Endothelial cell (in vitro differentiated cells): Measurements from ENCODE around the gene KYNU. TPM values are rescaled to one million over a fixed set of nuclear protein-coding genes. Genes with fewer than 3 reads are reported as not detected.
A peak's percentile ranks its signal among the peaks of the same experiment; 100 is the strongest.

Experiments used
- DNase-seq: peaks from one replicate; pipeline ENCODE4 v3.0.0; 2021; ENCODE audit warnings: low spot score
- H3K27ac Mint-ChIP-seq: one replicate; pipeline ENCODE4 v1.8.0; 2021; ENCODE audit warnings: mixed read lengths, inconsistent platforms; ENCODE audit not compliant: unreplicated experiment
- H3K27me3 Mint-ChIP-seq: one replicate; pipeline ENCODE4 v1.8.0; 2021; ENCODE audit warnings: mild to moderate bottlenecking, moderate library complexity, mixed read lengths, inconsistent platforms; ENCODE audit not compliant: unreplicated experiment
- H3K36me3 Mint-ChIP-seq: one replicate; pipeline ENCODE4 v1.8.0; 2021; ENCODE audit warnings: mild to moderate bottlenecking, low read depth, mixed read lengths, inconsistent platforms; ENCODE audit not compliant: unreplicated experiment
- H3K4me1 Mint-ChIP-seq: one replicate; pipeline ENCODE4 v1.8.0; 2021; ENCODE audit warnings: mild to moderate bottlenecking, mixed read lengths, inconsistent platforms; ENCODE audit not compliant: unreplicated experiment
- H3K4me3 Mint-ChIP-seq: one replicate; pipeline ENCODE4 v1.8.0; 2021; ENCODE audit warnings: mild to moderate bottlenecking, mixed read lengths, inconsistent platforms; ENCODE audit not compliant: unreplicated experiment
- H3K9me3 Mint-ChIP-seq: one replicate; pipeline ENCODE4 v1.8.0; 2021; ENCODE audit warnings: mixed read lengths, inconsistent platforms; ENCODE audit not compliant: unreplicated experiment
- total RNA-seq: library from RNA; stranded (reverse); fragmentation: NEBNext Ultra II Directional; extraction: Animal tissue kit (Norgen Biotek cat#: 25700); gene quantifications from one replicate; pipeline ENCODE4 v1.2.1, GENCODE V29; 2021; ENCODE audit not compliant: unreplicated experiment
- TF ChIP-seq, protein P1 (sequence below): fragments of 200-600 bp; sonication (generic); IDR thresholded peaks from one replicate; pipeline ENCODE4 v1.5.0; 2021; ENCODE audit warnings: antibody characterized with exemption; ENCODE audit not compliant: unreplicated experiment

KYNU gene
- total RNA-seq, 1 donor from 2014 or later, result not detected

DNA sequence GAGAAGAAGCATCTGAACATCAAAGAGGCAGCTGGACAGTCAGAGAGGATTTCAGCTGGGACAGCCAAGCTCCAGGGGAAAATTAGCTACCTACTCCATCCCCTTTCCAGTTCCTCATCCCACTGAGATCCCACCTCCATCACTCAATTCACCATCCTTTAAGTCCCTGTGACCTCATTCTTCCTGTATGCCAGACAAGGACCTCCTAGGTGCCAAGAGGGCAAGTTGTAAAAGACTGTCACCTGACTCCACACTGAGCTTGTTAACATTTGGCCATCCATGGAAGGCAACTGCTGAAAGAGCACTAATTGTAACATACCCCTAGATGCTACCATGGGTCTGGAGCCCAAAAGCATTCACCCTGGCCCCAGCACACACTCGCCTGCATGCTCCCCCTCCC is 97.8 kb downstream of the KYNU start:
- Mint-ChIP-seq H3K9me3 (no peaks in the 10 kb centered on the region), H3K4me3 (no peak overlapping the region), H3K27ac (no peak overlapping the region), H3K36me3 (no peaks in the 10 kb centered on the region), H3K27me3 (no peaks in the 10 kb centered on the region), H3K4me1 (peaks cover 18% of the 10 kb centered on the region)
- DNase-seq, result no peak
- TF ChIP-seq, protein P1, sequence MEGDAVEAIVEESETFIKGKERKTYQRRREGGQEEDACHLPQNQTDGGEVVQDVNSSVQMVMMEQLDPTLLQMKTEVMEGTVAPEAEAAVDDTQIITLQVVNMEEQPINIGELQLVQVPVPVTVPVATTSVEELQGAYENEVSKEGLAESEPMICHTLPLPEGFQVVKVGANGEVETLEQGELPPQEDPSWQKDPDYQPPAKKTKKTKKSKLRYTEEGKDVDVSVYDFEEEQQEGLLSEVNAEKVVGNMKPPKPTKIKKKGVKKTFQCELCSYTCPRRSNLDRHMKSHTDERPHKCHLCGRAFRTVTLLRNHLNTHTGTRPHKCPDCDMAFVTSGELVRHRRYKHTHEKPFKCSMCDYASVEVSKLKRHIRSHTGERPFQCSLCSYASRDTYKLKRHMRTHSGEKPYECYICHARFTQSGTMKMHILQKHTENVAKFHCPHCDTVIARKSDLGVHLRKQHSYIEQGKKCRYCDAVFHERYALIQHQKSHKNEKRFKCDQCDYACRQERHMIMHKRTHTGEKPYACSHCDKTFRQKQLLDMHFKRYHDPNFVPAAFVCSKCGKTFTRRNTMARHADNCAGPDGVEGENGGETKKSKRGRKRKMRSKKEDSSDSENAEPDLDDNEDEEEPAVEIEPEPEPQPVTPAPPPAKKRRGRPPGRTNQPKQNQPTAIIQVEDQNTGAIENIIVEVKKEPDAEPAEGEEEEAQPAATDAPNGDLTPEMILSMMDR, result no peak

DNA sequence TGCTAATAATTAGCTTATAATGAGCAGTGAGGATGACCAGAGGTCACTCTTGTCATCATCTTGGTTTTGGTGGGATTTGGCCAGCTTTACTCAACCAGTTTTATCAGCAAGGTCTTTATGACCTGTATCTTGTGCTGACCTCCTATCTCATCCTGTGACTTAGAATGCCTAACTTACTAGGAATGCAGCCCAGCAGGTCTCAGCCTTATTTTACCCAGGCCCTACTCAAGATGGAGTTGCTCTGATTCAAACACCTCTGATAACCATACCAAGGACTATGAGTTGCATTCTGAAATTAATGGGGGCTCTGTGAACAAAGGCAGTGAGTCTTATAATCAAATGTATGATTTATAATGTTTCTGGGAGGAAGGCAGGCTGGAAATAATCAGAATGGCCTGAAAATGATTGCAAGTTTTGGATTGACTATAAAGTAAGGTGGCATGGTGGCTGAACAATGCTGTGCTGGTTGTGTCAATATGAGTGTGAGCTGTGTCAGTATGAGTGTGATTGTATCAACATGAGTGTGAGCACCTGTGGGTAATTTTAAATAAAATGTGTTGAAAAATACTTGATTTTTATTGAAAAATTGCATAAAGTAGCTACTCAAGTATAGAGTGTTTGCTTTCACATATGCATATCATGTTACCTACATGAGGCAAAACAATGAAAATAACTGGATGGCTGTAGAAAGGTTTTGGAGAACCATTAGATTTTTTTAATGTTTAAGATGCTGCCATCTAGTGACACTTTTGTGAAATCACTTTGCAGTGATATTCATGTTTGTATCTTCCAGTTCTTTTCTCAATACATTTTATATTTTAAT is 103.0 kb downstream of the KYNU start:
- TF ChIP-seq, protein P1, result peak; percentile 85
- Mint-ChIP-seq H3K4me1 (peaks cover 2% of the 10 kb centered on the region), H3K36me3 (no peaks in the 10 kb centered on the region), H3K27me3 (no peaks in the 10 kb centered on the region), H3K4me3 (no peak overlapping the region), H3K9me3 (no peaks in the 10 kb centered on the region), H3K27ac (no peak overlapping the region)
- no peak for DNase-seq

DNA sequence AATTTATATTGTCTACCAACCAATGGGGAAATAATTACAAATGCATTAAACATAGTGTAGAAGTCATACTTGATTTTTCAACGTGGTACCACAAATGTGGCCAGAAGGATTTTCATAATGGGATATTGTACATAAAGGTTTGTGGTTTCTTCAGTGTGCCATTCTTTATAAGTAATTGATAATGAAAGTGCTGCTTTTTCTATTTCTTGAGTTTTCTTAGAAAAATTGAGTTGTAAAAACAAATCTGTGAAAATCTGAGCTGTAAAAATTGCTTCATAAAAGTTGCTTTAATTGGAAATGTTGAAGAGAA is 103.6 kb downstream of the KYNU start:
- H3K36me3 Mint-ChIP-seq, result no peaks in the 10 kb centered on the region
- TF ChIP-seq, protein P1, result peak; percentile 56
- no peaks in the 10 kb centered on the region for H3K9me3 Mint-ChIP-seq
- H3K27me3 Mint-ChIP-seq, result no peaks in the 10 kb centered on the region
- H3K4me3 Mint-ChIP-seq, result no peak overlapping the region
- H3K27ac Mint-ChIP-seq, result no peak overlapping the region
- no peak for DNase-seq
- no peaks in the 10 kb centered on the region for H3K4me1 Mint-ChIP-seq

DNA sequence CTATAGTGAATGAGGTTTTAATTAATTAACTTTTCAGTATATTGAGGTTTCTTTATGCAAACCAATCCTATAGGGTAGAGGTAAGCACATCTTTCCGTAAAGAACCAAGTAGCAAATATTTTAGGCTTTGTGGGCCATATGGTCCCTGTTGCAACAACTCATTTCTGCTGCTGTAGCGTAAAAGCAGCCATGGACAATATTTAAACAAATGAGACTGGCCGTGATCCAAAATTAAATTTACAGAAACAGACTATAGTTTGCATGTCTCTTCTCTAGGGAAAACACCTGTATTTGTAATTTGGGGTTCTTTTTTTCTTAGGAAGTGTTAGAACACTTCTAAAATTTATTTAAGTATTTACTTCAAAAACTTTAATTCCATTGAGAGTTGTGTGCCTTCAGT is 104.3 kb downstream of the KYNU start:
- Mint-ChIP-seq H3K4me1 (no peaks in the 10 kb centered on the region), H3K27me3 (no peaks in the 10 kb centered on the region), H3K27ac (no peak overlapping the region), H3K36me3 (no peaks in the 10 kb centered on the region), H3K4me3 (no peak overlapping the region), H3K9me3 (no peaks in the 10 kb centered on the region)
- DNase-seq, result no peak
- TF ChIP-seq, protein P1, result no peak

DNA sequence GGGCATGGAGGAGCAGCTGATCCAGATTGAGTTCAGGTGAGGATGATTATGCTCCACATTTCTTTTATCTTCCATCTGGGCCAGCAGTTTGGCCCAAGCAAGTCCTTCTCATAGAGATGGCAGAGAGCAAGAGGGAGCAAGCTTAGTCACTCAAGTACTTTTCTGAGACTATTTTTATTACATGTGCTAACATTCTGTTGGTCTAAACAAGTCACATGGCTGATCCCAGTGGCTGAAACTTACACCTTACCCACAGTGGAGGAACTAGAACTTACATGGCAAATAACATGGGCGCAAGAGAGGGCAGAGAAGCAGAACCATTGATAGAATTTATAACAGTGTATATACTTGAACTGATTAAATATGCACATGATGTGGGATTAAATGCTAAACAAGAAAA is 105.7 kb downstream of the KYNU start:
- Mint-ChIP-seq H3K4me3 (no peak overlapping the region), H3K27ac (no peak overlapping the region), H3K9me3 (no peaks in the 10 kb centered on the region), H3K4me1 (no peaks in the 10 kb centered on the region), H3K36me3 (no peaks in the 10 kb centered on the region), H3K27me3 (no peaks in the 10 kb centered on the region)
- TF ChIP-seq, protein P1, result no peak
- DNase-seq, result no peak
